K562 (cell line): Measurements from ENCODE around the gene RHD. TPM values are rescaled to one million over a fixed set of nuclear protein-coding genes. Genes with fewer than 3 reads are reported as not detected.

ENCODE experiments used
- ARID4B ChIP-seq: sonication (generic); formaldehyde crosslinking; IDR thresholded peaks from 2 replicates; pipeline ENCODE4 v1.8.0; 2022; ENCODE audit warnings: mild to moderate bottlenecking, missing genetic modification reagents
- NFE2L1 ChIP-seq: fragments of 450-650 bp; IDR thresholded peaks from 2 replicates; pipeline ENCODE4 v1.6.1; 2016; ENCODE audit warnings: missing genetic modification characterization, low read depth, mild to moderate bottlenecking, missing compliant biosample characterization, moderate library complexity, borderline replicate concordance
- POLR2B ChIP-seq: fragments of 450-650 bp; IDR thresholded peaks from 2 replicates; pipeline ENCODE4 v1.6.1; 2018; ENCODE audit warnings: low read depth; ENCODE audit not compliant: partially characterized antibody
- POU5F1 ChIP-seq: fragments of 150-350 bp; IDR thresholded peaks from 2 replicates; pipeline ENCODE4 v1.6.1; 2014; ENCODE audit warnings: borderline replicate concordance, low read length, low read depth, mild to moderate bottlenecking; ENCODE audit not compliant: partially characterized antibody
- PRDM10 ChIP-seq: fragments of 450-650 bp; IDR thresholded peaks from 2 replicates; pipeline ENCODE4 v1.6.1; 2018; ENCODE audit not compliant: partially characterized antibody
- RCOR1 ChIP-seq, 2 experiments: IDR thresholded peaks; 2 replicates each; pipeline ENCODE4 v1.6.1; 2012; ENCODE audit warnings: low read depth in 2 of 2, low read length in 2 of 2, borderline replicate concordance in 1 of 2, improper control_type of control experiment in 1 of 2
- ZC3H8 ChIP-seq: fragments of 450-650 bp; IDR thresholded peaks from 2 replicates; pipeline ENCODE4 v1.6.1; 2017
- polyA plus RNA-seq, 8 experiments: library from polyadenylated mRNA; depleted of rRNA in 4 of 8; stranded (reverse) in 5 of 8; unstranded in 3 of 8; fragments of >200 nt; fragmentation: Nextera tagmentation in 2 of 8; fragmentation: Illumina TruSeq in 1 of 8; extraction: Ambion mirVana in 2 of 8; extraction: Trizol in 1 of 8; gene quantifications; 2 replicates each; pipeline versions ENCODE4 v1.2.1 to v1.2.3, GENCODE V29; 2011 to 2014; ENCODE audit warnings: inconsistent platforms in 1 of 8, missing spikeins in 1 of 8
- total RNA-seq, 7 experiments: library from RNA; depleted of rRNA in 6 of 7; stranded (reverse); fragments of >200 nt in 6 of 7; fragmentation: Illumina TruSeq in 2 of 7; extraction: Trizol in 2 of 7; gene quantifications; 2 replicates each; pipeline versions ENCODE4 v1.2.1 to v1.2.3, GENCODE V29; 2011 to 2021; ENCODE audit warnings: low replicate concordance in 1 of 7

Gene RHD
- total and polyA plus RNA-seq, 9 of the 15 experiments (the other 6 are each of a cell fraction or from before 2014, with no cell fraction given), result 8.8 to 32.4 (median 15.0) TPM

- TF ChIP-seq ARID4B (peak; percentile 80; the same call in 1 of the 2 replicates), POU5F1 (no peak), POLR2B (peak; percentile 100), ZC3H8 (no peak), PRDM10 (peak; percentile 89), RCOR1 (IDR thresholded peaks at IDR 0.05; ENCODE audit: borderline replicate concordance in 1 of 2, low read depth in 2 of 2, low read length in 2 of 2) (peak; percentile 16 to 45; a peak in 3 of 4 replicates), NFE2L1 (tag) (no peak)
These were observed 25.1 kb upstream of the RHD start, which contains the start of gene RSRP1 (continued) for GRCh38 chr1:25247024-25247828.
